ENCODE results near the gene CREBRF. TPM values are rescaled to one million over a fixed set of nuclear protein-coding genes. Genes with fewer than 3 reads are reported as not detected.

CREBRF gene
- total RNA-seq, 6 experiments from 2014 or later, result 6.5 to 15.7 (median 12.6) TPM

DNA sequence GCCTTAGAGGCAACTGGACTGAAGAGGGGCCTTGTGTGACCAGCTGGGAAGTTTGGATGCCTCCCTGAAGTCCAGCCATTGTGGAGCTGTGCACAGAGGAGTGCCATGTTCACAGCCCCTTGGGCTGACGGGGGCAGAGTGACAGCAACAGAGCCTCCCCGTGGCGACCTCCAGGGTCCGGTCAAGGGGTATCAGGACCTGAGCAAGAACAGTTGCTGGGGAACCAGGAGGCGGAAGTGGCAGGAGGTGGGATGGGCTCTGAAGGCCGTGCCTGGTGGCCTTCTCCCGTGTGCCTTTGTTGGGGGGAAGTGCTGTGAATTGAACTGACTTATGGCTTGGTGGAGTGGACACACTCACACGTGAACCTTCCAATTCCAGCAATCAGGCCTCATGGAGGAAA is 102.2 kb downstream of the CREBRF start:
- Histone ChIP-seq H3K27me3 (no peaks in the 10 kb centered on the region), H3K4me3 (no peak overlapping the region), H3K36me3 (peaks cover 0 to 49% (median 10%) of the 10 kb centered on the region in 4 donors), H3K4me1 (peaks cover 0 to 9% (median 4%) of the 10 kb centered on the region in 4 donors), H3K9me3 (no peaks in the 10 kb centered on the region), H3K27ac (no peak overlapping the region)
- no CpG with 5 or more reads among the region's 8 CpGs for WGBS (ENCODE audit: insufficient coverage, low coverage, low lambda C conversion rate, missing lambda C conversion rate)
- ATAC-seq, result no peak
- TF ChIP-seq, protein P1, sequence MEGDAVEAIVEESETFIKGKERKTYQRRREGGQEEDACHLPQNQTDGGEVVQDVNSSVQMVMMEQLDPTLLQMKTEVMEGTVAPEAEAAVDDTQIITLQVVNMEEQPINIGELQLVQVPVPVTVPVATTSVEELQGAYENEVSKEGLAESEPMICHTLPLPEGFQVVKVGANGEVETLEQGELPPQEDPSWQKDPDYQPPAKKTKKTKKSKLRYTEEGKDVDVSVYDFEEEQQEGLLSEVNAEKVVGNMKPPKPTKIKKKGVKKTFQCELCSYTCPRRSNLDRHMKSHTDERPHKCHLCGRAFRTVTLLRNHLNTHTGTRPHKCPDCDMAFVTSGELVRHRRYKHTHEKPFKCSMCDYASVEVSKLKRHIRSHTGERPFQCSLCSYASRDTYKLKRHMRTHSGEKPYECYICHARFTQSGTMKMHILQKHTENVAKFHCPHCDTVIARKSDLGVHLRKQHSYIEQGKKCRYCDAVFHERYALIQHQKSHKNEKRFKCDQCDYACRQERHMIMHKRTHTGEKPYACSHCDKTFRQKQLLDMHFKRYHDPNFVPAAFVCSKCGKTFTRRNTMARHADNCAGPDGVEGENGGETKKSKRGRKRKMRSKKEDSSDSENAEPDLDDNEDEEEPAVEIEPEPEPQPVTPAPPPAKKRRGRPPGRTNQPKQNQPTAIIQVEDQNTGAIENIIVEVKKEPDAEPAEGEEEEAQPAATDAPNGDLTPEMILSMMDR (IDR thresholded peaks at IDR 0.05), result no peak
- TF ChIP-seq POLR2A (IDR thresholded peaks at IDR 0.05), result no peak
- no peak for DNase-seq
- intact Hi-C loops (cut with DNase I), result no loop called here

DNA sequence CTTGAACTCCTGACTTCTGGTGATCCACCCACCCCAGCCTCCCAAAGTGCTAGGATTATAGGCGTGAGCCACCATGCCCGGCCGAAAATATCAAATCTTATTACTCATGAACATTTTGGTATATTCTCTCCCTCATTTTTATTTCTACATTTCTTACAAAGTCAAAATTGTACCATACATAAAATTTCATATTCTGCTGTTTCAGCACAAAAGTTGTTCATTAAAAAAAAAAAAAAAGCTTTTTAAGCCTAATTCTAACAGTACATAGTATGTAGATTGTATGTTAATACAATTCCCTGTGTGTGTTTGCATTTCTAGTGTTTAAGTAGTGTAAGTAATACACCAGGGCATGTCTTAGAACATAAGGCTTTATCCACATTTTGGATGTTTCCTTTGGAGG is 103.1 kb downstream of the CREBRF start:
- peaks cover 0 to 2% (median 0%) of the 10 kb centered on the region in 4 donors for H3K4me1 ChIP-seq
- H3K27me3 ChIP-seq, result no peaks in the 10 kb centered on the region
- no peak for ATAC-seq
- H3K36me3 ChIP-seq, result peaks cover 0 to 52% (median 10%) of the 10 kb centered on the region in 4 donors
- no peak overlapping the region for H3K4me3 ChIP-seq
- DNase-seq, result no peak
- intact Hi-C loops (cut with DNase I), result no loop called here
- no peak overlapping the region for H3K27ac ChIP-seq
- no peaks in the 10 kb centered on the region for H3K9me3 ChIP-seq
- TF ChIP-seq, protein P1 (IDR thresholded peaks at IDR 0.05), result no peak
- TF ChIP-seq POLR2A (IDR thresholded peaks at IDR 0.05), result no peak
- 90% methylated on average over 3 of the region's 3 CpGs for WGBS (ENCODE audit: insufficient coverage, low coverage, low lambda C conversion rate, missing lambda C conversion rate)

DNA sequence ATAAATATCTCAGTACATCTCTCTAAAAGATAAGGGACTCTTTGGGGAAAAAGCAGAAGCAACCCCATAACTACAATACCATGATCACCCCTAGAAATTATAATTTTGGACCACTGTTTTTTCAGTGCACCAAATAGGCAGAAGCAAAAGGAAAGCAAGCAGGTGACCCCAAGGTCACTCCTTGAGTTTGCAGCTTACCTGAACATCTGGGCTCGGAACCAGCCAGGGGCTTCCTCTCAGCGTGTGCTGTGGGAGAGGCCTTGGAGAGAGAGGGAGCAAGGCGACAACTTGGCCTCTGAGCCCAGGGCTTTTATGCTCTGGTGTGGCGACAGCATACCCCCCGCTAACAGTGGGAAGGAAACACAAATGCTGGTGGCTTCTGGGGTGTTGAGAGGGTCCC is 105.0 kb downstream of the CREBRF start:
- Histone ChIP-seq H3K9me3 (no peaks in the 10 kb centered on the region), H3K27me3 (no peaks in the 10 kb centered on the region), H3K27ac (no peak overlapping the region), H3K4me1 (no peaks in the 10 kb centered on the region), H3K4me3 (no peak overlapping the region), H3K36me3 (peaks cover 0 to 40% (median 9%) of the 10 kb centered on the region in 4 donors)
- TF ChIP-seq, protein P1 (IDR thresholded peaks at IDR 0.05), result no peak
- no peak for TF ChIP-seq POLR2A (IDR thresholded peaks at IDR 0.05)
- DNase-seq (no peak), ATAC-seq (no peak)
- 100% methylated on average over 4 of the region's 5 CpGs for WGBS (ENCODE audit: insufficient coverage, low coverage, low lambda C conversion rate, missing lambda C conversion rate)
- intact Hi-C loops (cut with DNase I), result no loop called here

DNA sequence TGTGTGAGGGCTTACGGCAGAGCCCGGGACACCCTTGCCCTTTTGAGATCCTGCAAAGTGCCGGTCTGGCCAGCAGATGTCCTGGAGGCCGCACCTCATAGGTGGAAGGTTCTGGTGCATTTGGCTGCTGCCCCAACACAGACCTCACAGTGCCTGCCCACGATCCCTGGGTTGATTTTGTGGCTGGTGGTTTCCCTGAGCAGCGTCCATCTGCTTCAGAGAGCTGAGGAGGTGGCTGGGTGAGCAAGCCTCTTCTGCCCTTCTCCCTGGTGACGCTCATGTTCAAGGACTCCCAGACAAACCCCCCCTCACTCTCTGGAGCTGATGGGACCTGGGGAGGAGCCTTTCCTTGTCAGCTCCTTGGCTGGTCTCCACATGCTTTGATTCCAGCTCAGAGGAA is 107.1 kb downstream of the CREBRF start:
- 88% methylated on average over 4 of the region's 7 CpGs for whole genome bisulfite sequencing (ENCODE audit: insufficient coverage, low coverage, low lambda C conversion rate, missing lambda C conversion rate)
- intact Hi-C loops (cut with DNase I), result no loop called here
- peaks cover 0 to 38% (median 8%) of the 10 kb centered on the region in 4 donors for H3K36me3 ChIP-seq

More for the DNA sequence above, 107.1 kb downstream of the CREBRF start:
- ATAC-seq (no peak), DNase-seq (no peak)
- Histone ChIP-seq H3K4me3 (no peak overlapping the region), H3K9me3 (no peaks in the 10 kb centered on the region), H3K27me3 (no peaks in the 10 kb centered on the region), H3K4me1 (no peaks in the 10 kb centered on the region), H3K27ac (no peak overlapping the region)
- TF ChIP-seq, protein P1 (IDR thresholded peaks at IDR 0.05), result no peak
- no peak for TF ChIP-seq POLR2A (IDR thresholded peaks at IDR 0.05)

All from right lobe of liver (tissue), 6 donors.